Measurements from ENCODE around the gene GLB1L3. TPM values are rescaled to one million over a fixed set of nuclear protein-coding genes. Genes with fewer than 3 reads are reported as not detected.

GLB1L3 gene, protein sequence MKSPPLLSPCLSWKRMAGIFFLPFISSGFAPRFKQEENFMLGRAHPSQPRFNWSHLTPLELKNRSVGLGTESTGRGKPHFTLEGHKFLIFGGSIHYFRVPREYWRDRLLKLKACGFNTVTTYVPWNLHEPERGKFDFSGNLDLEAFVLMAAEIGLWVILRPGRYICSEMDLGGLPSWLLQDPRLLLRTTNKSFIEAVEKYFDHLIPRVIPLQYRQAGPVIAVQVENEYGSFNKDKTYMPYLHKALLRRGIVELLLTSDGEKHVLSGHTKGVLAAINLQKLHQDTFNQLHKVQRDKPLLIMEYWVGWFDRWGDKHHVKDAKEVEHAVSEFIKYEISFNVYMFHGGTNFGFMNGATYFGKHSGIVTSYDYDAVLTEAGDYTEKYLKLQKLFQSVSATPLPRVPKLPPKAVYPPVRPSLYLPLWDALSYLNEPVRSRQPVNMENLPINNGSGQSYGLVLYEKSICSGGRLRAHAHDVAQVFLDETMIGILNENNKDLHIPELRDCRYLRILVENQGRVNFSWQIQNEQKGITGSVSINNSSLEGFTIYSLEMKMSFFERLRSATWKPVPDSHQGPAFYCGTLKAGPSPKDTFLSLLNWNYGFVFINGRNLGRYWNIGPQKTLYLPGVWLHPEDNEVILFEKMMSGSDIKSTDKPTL
- not detected for polyA plus RNA-seq

DNA sequence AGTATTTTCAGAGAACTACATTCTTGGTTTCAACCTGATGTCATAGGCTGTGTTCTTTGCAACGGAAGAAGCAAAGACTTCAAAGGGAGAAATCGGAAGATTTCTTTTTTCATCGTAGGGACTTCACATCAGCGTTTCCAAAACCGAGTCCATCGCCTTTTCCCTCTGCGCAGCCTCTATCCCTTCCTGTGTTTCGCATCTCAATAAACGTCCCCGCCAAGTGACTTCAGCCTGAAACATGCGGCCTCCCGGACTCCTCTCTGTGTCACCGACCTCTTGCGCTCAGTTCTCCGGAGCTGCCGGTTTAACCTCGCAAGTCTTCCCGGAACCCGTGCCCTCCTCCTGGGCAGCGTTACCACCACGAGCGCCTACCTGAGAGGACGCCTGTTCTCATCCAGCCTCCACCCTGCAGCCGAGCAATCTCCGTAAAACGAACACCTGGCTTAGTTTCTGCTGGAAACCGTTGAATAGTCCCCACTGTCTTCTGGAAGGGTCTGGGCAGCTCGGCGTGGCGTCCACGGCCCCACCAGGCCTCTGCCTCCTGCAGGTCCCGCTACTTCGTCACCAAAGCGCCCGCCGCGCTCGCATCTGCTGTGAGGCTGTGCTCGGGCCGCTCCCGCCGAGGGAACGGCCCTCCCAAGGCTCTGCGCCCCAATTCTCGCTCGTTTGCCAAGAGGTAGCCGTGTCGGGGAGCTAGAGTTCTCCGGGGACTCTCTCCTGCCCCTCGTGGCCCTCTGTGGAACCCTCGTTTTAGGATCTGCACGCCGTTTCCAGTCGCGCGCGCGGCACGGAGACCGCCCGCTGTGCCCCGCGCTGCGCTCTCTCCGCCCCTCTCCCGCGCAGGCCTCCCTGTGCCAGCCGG is at the start of gene GLB1L3:
Gene GLB1L3 (plus strand): TSS at position 846 of the 862 bp plus-strand sequence. CDS start 362 bp downstream, outside the sequence.
- H3K4me3 Mint-ChIP-seq: peak within 1 kb of the TSS; percentile 79 to 92 (median 82)
- peaks cover 17 to 22% of the 10 kb centered on the region in 2 donors for H3K4me1 Mint-ChIP-seq
- peaks cover 0 to 7% (median 0%) of the 10 kb centered on the region in 6 donors for H3K9me3 Mint-ChIP-seq
- peaks cover 24 to 47% (median 37%) of the 10 kb centered on the region in 3 donors for H3K27me3 Mint-ChIP-seq (ENCODE audit: low read depth in 3 of 3)
- peak; percentile 34 to 59 (median 37) for DNase-seq
- H3K36me3 Mint-ChIP-seq: peaks cover 0 to 8% (median 4%) of the 10 kb centered on the region in 3 donors
- H3K27ac Mint-ChIP-seq: peak within 1 kb of the TSS in 1 of 6 donors; percentile 69

DNA sequence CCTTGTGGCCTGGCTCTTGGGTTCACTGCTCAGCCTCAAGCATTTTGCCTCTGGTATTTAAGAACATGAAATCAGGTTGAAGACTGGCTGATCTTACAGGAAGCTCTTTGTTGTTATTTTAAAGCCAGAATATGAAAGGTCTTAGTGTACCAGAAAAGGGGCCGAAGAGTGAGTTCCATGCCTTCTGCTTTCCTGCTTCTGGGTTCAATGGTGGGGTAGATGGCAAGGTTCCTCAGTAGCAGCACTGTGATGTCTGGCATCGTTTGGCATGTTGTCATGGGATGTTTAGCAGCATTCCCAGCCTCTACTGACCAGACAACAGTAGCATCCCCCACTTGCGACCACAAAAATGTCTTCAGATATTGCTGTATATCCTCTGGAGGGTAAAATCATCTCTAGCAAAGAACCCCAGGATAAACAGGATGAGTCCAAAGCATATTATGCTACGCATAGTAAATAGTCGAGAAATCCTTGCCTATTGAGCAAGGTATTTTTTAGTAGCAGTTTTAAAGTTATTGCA is 49.3 kb upstream of the GLB1L3 start:
- no peak for DNase-seq
- Mint-ChIP-seq H3K27ac (peak overlapping the region in 2 of 6 donors; percentile 10), H3K9me3 (peaks cover 0 to 1% (median 0%) of the 10 kb centered on the region in 6 donors), H3K27me3 (ENCODE audit: low read depth in 3 of 3) (peaks cover 11 to 25% (median 13%) of the 10 kb centered on the region in 3 donors), H3K4me1 (peaks cover 85 to 89% of the 10 kb centered on the region in 2 donors), H3K4me3 (peak overlapping the region; percentile 64 to 97 (median 95)), H3K36me3 (peaks cover 0 to 8% (median 8%) of the 10 kb centered on the region in 3 donors)

GRCh38 chr11:134228625-134229024 is 47.6 kb upstream of the GLB1L3 start:
- peaks cover 0 to 1% (median 0%) of the 10 kb centered on the region in 6 donors for H3K9me3 Mint-ChIP-seq
- H3K36me3 Mint-ChIP-seq: peaks cover 0 to 8% (median 8%) of the 10 kb centered on the region in 3 donors
- H3K27me3 Mint-ChIP-seq (ENCODE audit: low read depth in 3 of 3): peaks cover 13 to 25% (median 16%) of the 10 kb centered on the region in 3 donors
- DNase-seq: peak; percentile 53 to 71 (median 62)
- peak overlapping the region in 4 of 6 donors; percentile 0 to 76 (median 16) for H3K27ac Mint-ChIP-seq
- H3K4me3 Mint-ChIP-seq: peak overlapping the region; percentile 44 to 87 (median 70)
- H3K4me1 Mint-ChIP-seq: peaks cover 89 to 91% of the 10 kb centered on the region in 2 donors

DNA sequence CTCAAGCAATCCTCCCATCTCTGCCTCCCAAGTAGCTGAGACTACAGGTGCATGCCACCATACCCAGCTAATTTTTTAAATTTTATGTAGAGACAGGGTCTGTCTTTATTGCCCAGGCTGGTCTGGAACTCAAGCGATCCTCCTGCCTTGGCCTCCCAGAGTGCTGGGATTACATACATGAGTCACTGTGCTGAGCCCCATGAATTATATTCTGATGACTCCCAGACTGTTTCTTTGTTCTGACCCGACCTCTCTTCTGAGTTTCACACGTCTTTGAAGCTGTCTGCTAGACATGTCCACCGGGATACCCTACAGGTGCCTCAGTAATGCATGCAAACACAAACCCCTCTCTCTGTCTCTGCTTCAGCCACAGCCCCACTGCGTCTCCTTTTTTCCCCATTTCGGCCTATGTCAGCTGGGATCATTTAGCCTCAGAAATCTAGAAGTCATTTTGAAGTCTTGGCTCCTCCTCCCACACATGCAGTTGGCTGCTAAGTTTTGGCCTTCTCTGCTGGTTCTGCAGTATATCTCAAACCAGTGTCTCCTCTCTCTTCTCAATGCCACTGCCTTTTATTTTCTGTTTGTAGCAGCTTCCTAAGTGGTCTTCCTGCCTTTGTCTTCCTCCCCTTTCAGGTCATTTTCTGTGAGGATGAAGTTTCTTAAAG is 46.9 kb upstream of the GLB1L3 start:
- Mint-ChIP-seq H3K4me1 (peaks cover 90 to 95% of the 10 kb centered on the region in 2 donors), H3K27me3 (ENCODE audit: low read depth in 3 of 3) (peaks cover 7 to 19% (median 10%) of the 10 kb centered on the region in 3 donors), H3K9me3 (peaks cover 0 to 1% (median 0%) of the 10 kb centered on the region in 6 donors), H3K4me3 (peak overlapping the region; percentile 44 to 87 (median 70)), H3K36me3 (peaks cover 0 to 8% (median 8%) of the 10 kb centered on the region in 3 donors), H3K27ac (peak overlapping the region; percentile 7 to 76 (median 40))
- no peak for DNase-seq

DNA sequence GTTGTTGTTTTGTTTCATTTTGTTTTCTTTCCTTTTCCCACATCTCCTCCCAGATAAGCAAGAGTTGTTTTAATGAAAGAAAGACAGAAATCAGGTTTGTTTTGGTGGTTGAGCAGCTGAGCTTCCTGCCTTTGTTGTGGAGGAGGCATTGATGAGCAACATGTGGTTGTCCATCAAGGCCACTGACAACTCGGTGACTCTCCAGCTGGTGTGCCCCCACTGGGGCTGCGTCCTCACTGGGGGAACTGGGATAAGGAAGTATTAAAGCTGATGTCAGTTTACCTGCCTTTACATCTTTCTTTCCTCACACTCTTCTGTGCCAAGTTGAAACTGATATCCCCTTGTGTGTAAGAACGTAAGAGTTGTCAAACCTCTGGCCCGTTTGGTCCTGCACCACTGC is 45.8 kb upstream of the GLB1L3 start:
- Mint-ChIP-seq H3K4me1 (peaks cover 90 to 98% of the 10 kb centered on the region in 2 donors), H3K9me3 (peaks cover 0 to 1% (median 0%) of the 10 kb centered on the region in 6 donors), H3K36me3 (peaks cover 4 to 14% (median 8%) of the 10 kb centered on the region in 3 donors), H3K4me3 (peak overlapping the region; percentile 44 to 87 (median 70)), H3K27me3 (ENCODE audit: low read depth in 3 of 3) (peaks cover 3 to 13% (median 8%) of the 10 kb centered on the region in 3 donors), H3K27ac (peak overlapping the region in 4 of 6 donors; percentile 4 to 86 (median 38))
- no peak for DNase-seq

DNA sequence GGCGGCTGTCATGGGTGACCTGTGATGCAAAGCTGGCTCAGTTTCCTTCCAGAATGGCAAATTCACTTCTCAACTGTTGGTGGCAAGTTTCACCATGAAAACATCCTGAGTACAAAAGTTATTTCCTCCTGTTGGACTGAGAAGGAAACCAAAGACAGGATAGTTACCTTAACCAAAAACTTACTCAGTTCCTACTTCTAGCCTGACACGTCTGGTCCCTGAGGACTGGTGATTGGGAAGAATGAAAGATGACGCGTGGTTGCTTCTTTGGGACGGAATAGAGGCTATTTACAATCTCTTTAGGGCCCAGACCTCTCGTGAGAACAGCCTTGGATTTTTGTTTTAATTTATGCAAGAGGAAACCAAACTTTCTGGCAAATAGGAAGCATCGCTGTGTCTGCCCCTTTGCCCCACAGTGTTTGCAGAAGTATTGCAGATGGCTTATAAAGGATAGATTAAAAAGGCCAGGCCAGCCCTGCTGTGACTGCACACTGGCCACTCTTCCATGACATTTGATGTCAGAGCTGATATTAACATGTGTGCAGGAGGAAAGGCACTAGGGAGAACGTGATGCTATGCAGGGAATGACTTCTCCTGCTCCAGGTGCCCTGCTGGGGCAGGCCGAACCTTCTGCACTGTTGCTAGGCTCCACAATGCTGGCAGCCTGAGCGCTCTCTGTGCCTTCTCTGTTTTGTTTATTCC is 44.1 kb upstream of the GLB1L3 start:
- Mint-ChIP-seq H3K9me3 (peaks cover 0 to 1% (median 0%) of the 10 kb centered on the region in 6 donors), H3K27me3 (ENCODE audit: low read depth in 3 of 3) (peaks cover 0 to 9% (median 6%) of the 10 kb centered on the region in 3 donors), H3K4me1 (peaks cover 72 to 80% of the 10 kb centered on the region in 2 donors), H3K27ac (peak overlapping the region in 1 of 6 donors; percentile 68), H3K4me3 (peak overlapping the region; percentile 66 to 76 (median 73)), H3K36me3 (peaks cover 12 to 20% (median 17%) of the 10 kb centered on the region in 3 donors)
- no peak for DNase-seq

GRCh38 chr11:134233729-134234179 is 42.4 kb upstream of the GLB1L3 start:
- H3K4me1 Mint-ChIP-seq: peaks cover 56 to 68% of the 10 kb centered on the region in 2 donors
- H3K9me3 Mint-ChIP-seq: peaks cover 0 to 1% (median 0%) of the 10 kb centered on the region in 6 donors
- peak overlapping the region in 1 of 5 donors; percentile 18 for H3K4me3 Mint-ChIP-seq
- H3K27me3 Mint-ChIP-seq (ENCODE audit: low read depth in 3 of 3): peaks cover 5 to 9% (median 6%) of the 10 kb centered on the region in 3 donors
- H3K27ac Mint-ChIP-seq: no peak overlapping the region
- peaks cover 23 to 29% (median 27%) of the 10 kb centered on the region in 3 donors for H3K36me3 Mint-ChIP-seq
- DNase-seq: no peak

GRCh38 chr11:134235399-134235798 is 40.8 kb upstream of the GLB1L3 start:
- peaks cover 0 to 1% (median 0%) of the 10 kb centered on the region in 6 donors for H3K9me3 Mint-ChIP-seq
- H3K36me3 Mint-ChIP-seq: peaks cover 22 to 38% (median 32%) of the 10 kb centered on the region in 3 donors

GRCh38 chr11:134236834-134237556 is 39.2 kb upstream of the GLB1L3 start:
- peaks cover 22 to 45% (median 35%) of the 10 kb centered on the region in 3 donors for H3K36me3 Mint-ChIP-seq
- no peak overlapping the region for H3K4me3 Mint-ChIP-seq
- peaks cover 4 to 9% (median 5%) of the 10 kb centered on the region in 3 donors for H3K27me3 Mint-ChIP-seq (ENCODE audit: low read depth in 3 of 3)

More at GRCh38 chr11:134235399-134235798, 40.8 kb upstream of the GLB1L3 start:
- no peak for DNase-seq
- Mint-ChIP-seq H3K4me1 (peaks cover 39 to 52% of the 10 kb centered on the region in 2 donors), H3K27me3 (ENCODE audit: low read depth in 3 of 3) (peaks cover 4 to 9% (median 5%) of the 10 kb centered on the region in 3 donors), H3K27ac (no peak overlapping the region), H3K4me3 (no peak overlapping the region)

GRCh38 chr11:134237557-134237922 is 38.6 kb upstream of the GLB1L3 start:
- peaks cover 3 to 9% (median 5%) of the 10 kb centered on the region in 3 donors for H3K27me3 Mint-ChIP-seq (ENCODE audit: low read depth in 3 of 3)
- no peak overlapping the region for H3K27ac Mint-ChIP-seq
- peaks cover 19 to 31% of the 10 kb centered on the region in 2 donors for H3K4me1 Mint-ChIP-seq
- peaks cover 23 to 51% (median 40%) of the 10 kb centered on the region in 3 donors for H3K36me3 Mint-ChIP-seq
- no peak overlapping the region for H3K4me3 Mint-ChIP-seq
- DNase-seq: no peak
- no peaks in the 10 kb centered on the region for H3K9me3 Mint-ChIP-seq

More at GRCh38 chr11:134236834-134237556, 39.2 kb upstream of the GLB1L3 start:
- Mint-ChIP-seq H3K27ac (no peak overlapping the region), H3K4me1 (peaks cover 24 to 36% of the 10 kb centered on the region in 2 donors), H3K9me3 (no peaks in the 10 kb centered on the region)
- DNase-seq: no peak

DNA sequence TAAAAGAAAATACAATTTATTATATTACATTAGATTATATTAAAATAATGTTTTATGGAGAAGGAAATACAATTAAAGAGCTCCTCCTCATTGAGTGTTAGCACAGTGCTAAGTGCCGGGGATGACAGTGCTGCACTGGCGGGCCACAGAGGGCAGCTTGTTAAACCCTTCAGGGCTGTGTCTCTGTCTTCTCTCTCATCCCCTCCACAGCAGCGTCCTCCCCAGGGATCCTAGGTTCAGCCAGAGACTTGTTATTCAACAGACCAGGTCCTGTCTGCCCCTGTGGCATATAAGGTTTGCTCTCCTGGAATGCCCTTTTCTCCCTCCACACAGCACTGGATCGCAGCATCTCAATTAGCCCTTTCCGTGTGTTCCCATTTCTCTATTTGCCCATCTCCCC is 37.2 kb upstream of the GLB1L3 start:
- Mint-ChIP-seq H3K4me3 (no peak overlapping the region), H3K4me1 (peaks cover 5 to 16% of the 10 kb centered on the region in 2 donors), H3K27ac (peak overlapping the region in 1 of 6 donors; percentile 56), H3K27me3 (ENCODE audit: low read depth in 3 of 3) (peaks cover 0 to 5% (median 4%) of the 10 kb centered on the region in 3 donors), H3K9me3 (no peaks in the 10 kb centered on the region), H3K36me3 (peaks cover 30 to 62% (median 48%) of the 10 kb centered on the region in 3 donors)
- no peak for DNase-seq

All from immature natural killer cell (primary cell).